ENCODE data around the gene KLHL17.

- TF ChIP-seq CEBPB (IDR thresholded peaks at IDR 0.05; ENCODE audit: borderline replicate concordance in 1 of 2, low read depth in 2 of 2, low read length in 2 of 2) (no peak), SMAD1 (IDR thresholded peaks at IDR 0.05; ENCODE audit: low read depth, partially characterized antibody) (no peak), RAD21 (IDR thresholded peaks at IDR 0.05; ENCODE audit: insufficient read depth, low read depth, low read length) (no peak), JUND (IDR thresholded peaks at IDR 0.05; ENCODE audit: low read depth, low read length) (no peak), POLR2A (IDR thresholded peaks at IDR 0.05; ENCODE audit: low read depth, low read length) (no peak), CTCF (IDR thresholded peaks at IDR 0.05 in 2 of 3, conservative IDR thresholded peaks at IDR 0.05 in 1 of 3; ENCODE audit: control insufficient read depth in 2 of 3, extremely low read depth in 1 of 3, insufficient read depth in 1 of 3, low read depth in 3 of 3, low read length in 3 of 3) (no peak), CREB1 (IDR thresholded peaks at IDR 0.05; ENCODE audit: low read depth) (no peak), FOS (IDR thresholded peaks at IDR 0.05; ENCODE audit: borderline replicate concordance, extremely low read depth, insufficient read length) (no peak), EZH2 (IDR thresholded peaks at IDR 0.05; ENCODE audit: borderline replicate concordance, control insufficient read depth, low read depth, low read length) (no peak), NFXL1 (IDR thresholded peaks at IDR 0.05; ENCODE audit: borderline replicate concordance) (no peak)
Measured at GRCh38 chr1:923991-924655, 36.3 kb upstream of the KLHL17 start.
